Esophagus (tissue), 2 donors: ENCODE results near the gene OR4E1. TPM values are rescaled to one million over a fixed set of nuclear protein-coding genes. Genes with fewer than 3 reads are reported as not detected.

ENCODE experiments used
- H3K27ac ChIP-seq, 2 donors: one replicate each; pipeline ENCODE4 v1.5.1; 2013; ENCODE audit warnings: low read depth in 2 of 2, mild to moderate bottlenecking in 2 of 2, inconsistent platforms in 1 of 2, low read length in 1 of 2, moderate library complexity in 1 of 2
- H3K27me3 ChIP-seq, 2 donors: one replicate each; pipeline ENCODE4 v1.6.1; 2013; ENCODE audit warnings: low read length in 2 of 2, control low read depth in 1 of 2, mild to moderate bottlenecking in 1 of 2; ENCODE audit not compliant: insufficient read depth in 2 of 2, control insufficient read depth in 1 of 2
- H3K36me3 ChIP-seq, 2 donors: one replicate each; pipeline ENCODE4 v1.6.1; 2013; ENCODE audit warnings: low read length in 1 of 2; ENCODE audit not compliant: control insufficient read depth in 2 of 2, insufficient read depth in 2 of 2
- H3K4me1 ChIP-seq, 2 donors: one replicate each; pipeline ENCODE4 v1.6.1; 2013; ENCODE audit warnings: low read length in 1 of 2; ENCODE audit not compliant: control insufficient read depth in 2 of 2, insufficient read depth in 2 of 2
- H3K4me3 ChIP-seq, 2 donors: one replicate each; pipeline ENCODE4 v1.5.1; 2013; ENCODE audit warnings: low read length in 2 of 2, mild to moderate bottlenecking in 2 of 2, low read depth in 1 of 2, moderate library complexity in 1 of 2
- H3K9me3 ChIP-seq, 2 donors: one replicate each; pipeline ENCODE4 v1.6.1; 2013; ENCODE audit warnings: mild to moderate bottlenecking in 2 of 2, low read depth in 1 of 2, low read length in 1 of 2, moderate library complexity in 1 of 2; ENCODE audit not compliant: control insufficient read depth in 2 of 2, insufficient read depth in 1 of 2
- WGBS, 2 donors: extraction: QIAGEN DNeasy Blood & Tissue Kit; methylation state at CpG; one replicate each; pipeline ENCODE4 v1.1.7; 2013; 5-methylcytosine and 5-hydroxymethylcytosine counted together
- polyA plus RNA-seq, 2 donors: library from polyadenylated mRNA; stranded (reverse); fragments of 200-250 nt; gene quantifications; one replicate each; pipeline ENCODE4 v1.2.3, GENCODE V29; 2013
- donor health status: healthy with polysubstance abuse.
- donor health status: Bipolar disorder and iron deficiency.

OR4E1 gene
- polyA plus RNA-seq, 2 donors: not detected

DNA sequence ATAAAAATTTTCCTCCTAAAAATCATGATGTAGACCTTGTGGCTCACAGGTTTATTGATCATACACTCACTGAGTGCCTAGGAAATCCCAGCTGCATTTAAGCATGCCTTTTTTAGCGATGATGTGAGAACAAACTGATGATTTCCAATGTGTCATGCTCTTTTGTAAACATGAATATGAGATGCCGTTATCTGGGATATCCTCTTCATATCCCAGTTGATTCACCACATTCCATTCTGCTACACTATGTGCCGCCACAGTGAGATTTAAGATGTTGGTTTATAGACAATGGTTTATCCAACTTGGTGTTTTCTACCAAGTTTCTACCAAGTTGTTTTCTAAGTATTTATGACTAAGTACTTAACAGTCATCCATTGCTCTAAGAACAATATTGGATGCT lies 5.2 kb downstream of the OR4E1 start:
- Histone ChIP-seq H3K4me1 (no peaks in the 10 kb centered on the region), H3K4me3 (no peak overlapping the region), H3K27ac (no peak overlapping the region), H3K36me3 (no peaks in the 10 kb centered on the region), H3K27me3 (no peaks in the 10 kb centered on the region), H3K9me3 (no peaks in the 10 kb centered on the region)
- 46 to 66% methylated on average over 3 of the region's 3 CpGs for WGBS, 2 donors

DNA sequence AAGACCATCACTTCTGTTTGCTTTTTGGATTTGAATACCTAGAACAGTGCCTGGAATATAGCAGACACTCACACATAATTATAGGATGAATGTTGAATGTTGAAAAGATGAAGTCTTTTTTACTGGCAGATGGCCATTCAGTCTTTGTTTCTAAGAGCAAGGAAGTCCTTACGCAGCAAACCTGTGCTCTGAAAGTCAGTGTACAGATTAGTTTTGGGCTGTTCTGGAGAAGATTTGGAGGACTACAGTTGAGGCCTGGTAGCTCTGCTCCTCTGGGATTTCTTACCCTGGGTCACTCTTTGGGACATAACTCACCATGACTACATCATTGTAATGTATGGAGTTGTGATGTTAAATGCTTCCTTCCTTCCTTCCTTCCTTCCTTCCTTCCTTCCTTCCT lies 16.6 kb downstream of the OR4E1 start:
- no peaks in the 10 kb centered on the region for H3K27me3 ChIP-seq

DNA sequence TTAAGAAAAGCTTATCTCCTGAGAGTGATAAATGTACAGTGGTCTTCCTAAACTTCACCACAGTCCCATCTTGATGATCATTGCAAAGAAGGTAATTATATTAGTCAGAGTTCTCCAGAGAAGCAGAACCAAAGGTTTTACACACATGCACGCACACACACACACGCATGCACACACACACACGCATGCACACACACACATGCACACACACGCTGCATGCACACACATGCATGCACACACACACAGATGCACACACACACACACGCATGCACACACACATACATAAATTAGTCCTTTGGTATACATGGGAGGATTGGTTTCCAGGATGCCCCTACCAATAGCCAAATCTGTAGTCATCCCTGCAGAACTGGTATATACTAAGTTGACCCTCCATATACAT lies 19.4 kb downstream of the OR4E1 start:
- Histone ChIP-seq H3K27ac (no peak overlapping the region), H3K4me1 (no peaks in the 10 kb centered on the region), H3K36me3 (no peaks in the 10 kb centered on the region), H3K27me3 (no peaks in the 10 kb centered on the region), H3K4me3 (no peak overlapping the region), H3K9me3 (no peaks in the 10 kb centered on the region)
- WGBS, 2 donors: 88 to 98% methylated on average over 5 of the region's 5 CpGs

More for the DNA sequence above, 16.6 kb downstream of the OR4E1 start:
- H3K9me3 ChIP-seq: no peaks in the 10 kb centered on the region
- H3K4me1 ChIP-seq: no peaks in the 10 kb centered on the region
- no peaks in the 10 kb centered on the region for H3K36me3 ChIP-seq
- H3K4me3 ChIP-seq: no peak overlapping the region
- 64 to 85% methylated on average over 1 of the region's 1 CpG for WGBS, 2 donors
- H3K27ac ChIP-seq: no peak overlapping the region

DNA sequence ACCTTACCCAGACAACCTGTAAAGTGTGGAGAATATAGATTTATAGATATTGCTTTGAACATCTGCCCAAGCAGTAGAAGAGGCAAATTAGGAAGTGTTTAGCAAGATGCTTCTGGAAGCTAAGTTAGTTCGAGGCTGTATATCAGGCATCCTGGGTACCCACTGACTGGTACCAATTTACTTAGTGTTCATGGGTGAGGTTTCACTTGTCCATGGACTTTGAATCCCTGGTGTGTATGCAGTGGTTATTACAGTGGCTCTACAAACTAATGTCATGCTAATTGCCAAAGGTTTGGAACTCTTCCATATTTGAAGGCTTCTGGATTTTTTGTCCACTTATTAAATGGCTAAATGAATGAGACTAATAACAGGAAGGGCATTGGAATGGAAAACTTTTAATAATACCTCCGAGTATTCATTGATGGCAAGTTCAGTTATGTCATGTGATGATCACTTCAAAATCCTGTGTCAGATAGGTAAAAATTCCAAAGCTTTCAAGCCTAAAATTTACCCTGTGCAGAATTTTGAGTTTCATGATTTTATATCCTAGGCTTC lies 20.2 kb downstream of the OR4E1 start, which contains the start of gene OR4E2:
TSS of gene OR4E2 (plus strand) at position 505 of the 555 bp plus-strand sequence. CDS start 11,248 bp downstream, outside the sequence.
- Histone ChIP-seq H3K27me3 (no peaks in the 10 kb centered on the region), H3K4me1 (no peaks in the 10 kb centered on the region), H3K9me3 (no peaks in the 10 kb centered on the region), H3K4me3 (no peak within 1 kb of the TSS), H3K27ac (no peak within 1 kb of the TSS), H3K36me3 (no peaks in the 10 kb centered on the region)
- WGBS, 2 donors: 66 to 72% methylated on average over 2 of the region's 2 CpGs

DNA sequence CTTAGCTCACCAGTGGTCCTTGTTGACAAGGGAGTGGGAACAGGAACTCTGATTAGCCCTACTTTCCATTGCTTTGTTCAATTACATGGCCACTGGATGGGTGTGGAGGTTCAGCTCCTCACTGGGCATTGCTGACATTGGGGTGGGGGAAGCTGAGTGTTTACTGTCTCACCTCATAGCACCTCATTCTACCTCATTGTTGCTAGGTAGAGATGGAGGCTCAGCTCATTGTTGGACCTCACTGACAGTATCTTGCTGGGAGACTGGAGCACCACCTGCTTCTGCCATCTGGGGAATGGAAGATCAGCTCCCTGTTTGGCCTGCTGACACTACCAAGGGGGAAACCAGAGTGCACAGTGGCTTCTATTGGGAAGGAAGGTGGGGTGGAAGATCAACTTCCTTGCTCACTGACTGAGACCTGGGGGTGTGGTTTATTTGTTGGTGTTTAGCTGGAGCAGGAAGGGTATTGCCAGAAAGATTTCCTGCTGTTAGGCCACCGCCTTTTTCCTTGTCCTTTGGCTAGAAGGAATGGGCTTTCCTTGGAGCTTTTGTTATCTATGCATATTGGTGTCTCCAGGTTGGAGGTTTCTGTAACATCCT lies 21.3 kb downstream of the OR4E1 start:
- Histone ChIP-seq H3K9me3 (no peaks in the 10 kb centered on the region), H3K36me3 (no peaks in the 10 kb centered on the region), H3K4me1 (no peaks in the 10 kb centered on the region), H3K27ac (no peak overlapping the region), H3K27me3 (no peaks in the 10 kb centered on the region), H3K4me3 (no peak overlapping the region)
- WGBS, 2 donors: 45 to 63% methylated on average over 1 of the region's 1 CpG

DNA sequence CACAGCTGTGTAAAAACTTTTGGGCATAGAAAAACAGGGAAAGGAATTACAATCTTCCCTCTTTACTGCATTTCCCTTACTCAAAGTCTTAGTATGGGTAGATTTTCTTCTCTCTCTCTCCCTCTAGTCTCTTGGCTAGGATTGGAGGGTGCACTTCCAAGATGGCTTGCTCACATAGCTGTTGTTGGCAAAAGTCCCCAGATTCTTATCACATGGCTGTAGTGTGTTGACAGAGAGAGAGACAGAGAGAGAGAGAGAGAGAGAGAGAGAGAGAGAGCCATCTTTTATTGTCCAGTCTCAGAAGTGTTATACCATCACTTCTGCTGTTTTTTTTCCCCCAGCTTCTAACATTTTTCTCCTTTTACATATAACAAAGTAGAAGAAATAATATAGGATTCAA lies 26.2 kb downstream of the OR4E1 start:
- no peaks in the 10 kb centered on the region for H3K36me3 ChIP-seq
- H3K27me3 ChIP-seq: no peaks in the 10 kb centered on the region
- H3K4me1 ChIP-seq: no peaks in the 10 kb centered on the region
- H3K9me3 ChIP-seq: no peaks in the 10 kb centered on the region
- no peak overlapping the region for H3K4me3 ChIP-seq
- no peak overlapping the region for H3K27ac ChIP-seq

DNA sequence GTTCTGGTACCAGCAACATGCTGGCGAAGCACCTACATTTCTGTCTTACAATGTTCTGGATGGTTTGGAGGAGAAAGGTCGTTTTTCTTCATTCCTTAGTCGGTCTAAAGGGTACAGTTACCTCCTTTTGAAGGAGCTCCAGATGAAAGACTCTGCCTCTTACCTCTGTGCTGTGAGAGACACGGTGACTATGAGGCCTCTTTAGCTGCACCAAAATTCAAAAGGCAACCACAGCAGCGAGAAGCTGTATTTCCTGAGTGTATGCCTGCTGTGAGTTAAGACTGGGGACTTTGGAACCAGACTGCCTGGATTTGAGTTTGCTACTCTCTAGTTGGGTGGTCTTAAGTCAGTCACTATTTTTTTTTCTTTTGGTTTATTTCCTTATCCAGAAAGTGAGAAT lies 30.2 kb downstream of the OR4E1 start:
- Histone ChIP-seq H3K36me3 (no peaks in the 10 kb centered on the region), H3K27ac (no peak overlapping the region), H3K4me3 (no peak overlapping the region), H3K9me3 (no peaks in the 10 kb centered on the region), H3K27me3 (peaks cover 0 to 2% of the 10 kb centered on the region in 2 donors), H3K4me1 (no peaks in the 10 kb centered on the region)
- 67 to 68% methylated on average over 5 of the region's 5 CpGs for WGBS, 2 donors

DNA sequence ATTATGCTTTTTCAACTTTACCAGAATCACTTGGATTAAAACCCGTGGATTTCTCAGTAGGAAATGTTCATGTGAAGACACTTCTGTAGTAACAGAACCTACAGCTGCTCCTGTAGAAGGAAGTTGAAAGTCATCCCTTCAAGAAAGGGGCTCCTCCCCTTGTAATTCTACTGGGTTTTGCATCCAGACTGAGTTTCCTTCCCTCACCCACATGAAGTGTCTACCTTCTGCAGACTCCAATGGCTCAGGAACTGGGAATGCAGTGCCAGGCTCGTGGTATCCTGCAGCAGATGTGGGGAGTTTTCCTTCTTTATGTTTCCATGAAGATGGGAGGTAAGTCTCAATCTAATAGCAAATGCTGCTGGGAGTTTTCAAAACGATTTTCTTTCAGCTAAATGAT lies 30.9 kb downstream of the OR4E1 start:
- H3K27ac ChIP-seq: no peak overlapping the region
- no peak overlapping the region for H3K4me3 ChIP-seq
- H3K36me3 ChIP-seq: no peaks in the 10 kb centered on the region
- H3K4me1 ChIP-seq: no peaks in the 10 kb centered on the region
- WGBS, 2 donors: 45 to 53% methylated on average over 3 of the region's 3 CpGs
- no peaks in the 10 kb centered on the region for H3K9me3 ChIP-seq
- peaks cover 0 to 2% of the 10 kb centered on the region in 2 donors for H3K27me3 ChIP-seq

DNA sequence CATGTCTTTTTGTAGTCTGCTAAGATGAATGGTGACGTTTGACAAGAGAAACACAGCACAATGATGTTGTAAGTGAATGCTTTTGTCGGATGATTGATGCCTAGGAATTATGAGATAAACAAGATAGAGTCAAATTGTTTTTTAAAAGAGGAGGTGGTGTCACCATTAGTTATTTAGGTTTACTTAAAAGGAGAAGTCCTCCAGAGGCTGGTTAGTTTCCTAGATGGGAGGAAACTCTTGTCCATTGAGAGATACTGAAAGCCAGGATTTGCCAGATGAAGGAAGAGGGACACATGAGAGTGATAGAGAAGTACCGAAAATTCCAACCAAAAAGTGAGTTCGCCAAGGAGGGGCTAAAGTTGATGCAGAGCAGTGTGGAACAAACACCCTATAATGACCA lies 38.8 kb downstream of the OR4E1 start, which contains the start of gene OR10G2:
TSS of gene OR10G2 (minus strand) at position 101 of the 400 bp plus-strand sequence. CDS start at position 3, 98 bp downstream.
- no peaks in the 10 kb centered on the region for H3K27me3 ChIP-seq
- H3K9me3 ChIP-seq: no peaks in the 10 kb centered on the region
- no peak within 1 kb of the TSS for H3K4me3 ChIP-seq
- H3K27ac ChIP-seq: no peak within 1 kb of the TSS
- H3K4me1 ChIP-seq: no peaks in the 10 kb centered on the region
- WGBS, 2 donors: 71 to 73% methylated on average over 4 of the region's 4 CpGs
- H3K36me3 ChIP-seq: no peaks in the 10 kb centered on the region

DNA sequence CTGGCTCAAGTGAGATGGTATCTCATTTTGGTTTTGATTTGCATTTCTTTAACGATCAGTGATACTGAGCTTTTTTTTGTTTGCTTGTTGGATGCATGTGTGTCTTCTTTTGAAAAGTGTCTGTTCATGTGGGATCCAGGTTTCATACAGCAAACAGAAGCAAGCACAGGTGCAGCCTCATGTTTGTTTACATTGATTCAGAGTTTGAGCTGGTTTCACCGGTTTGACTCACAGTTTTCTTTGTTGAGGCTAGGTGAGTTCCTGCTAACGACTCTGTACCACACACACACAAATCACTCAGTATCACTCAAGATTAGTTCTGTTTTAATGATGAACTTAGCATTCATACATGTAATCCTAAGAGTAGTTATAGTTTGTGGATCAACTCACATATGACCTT lies 42.5 kb downstream of the OR4E1 start:
- no peak overlapping the region for H3K4me3 ChIP-seq
- no peaks in the 10 kb centered on the region for H3K4me1 ChIP-seq
- 19 to 23% methylated on average over 3 of the region's 3 CpGs for whole genome bisulfite sequencing, 2 donors
- H3K9me3 ChIP-seq: no peaks in the 10 kb centered on the region
- H3K27ac ChIP-seq: no peak overlapping the region
- no peaks in the 10 kb centered on the region for H3K36me3 ChIP-seq
- no peaks in the 10 kb centered on the region for H3K27me3 ChIP-seq
